Measurements from ENCODE around the gene NUP133.
"Not testable (repeated sequence)": the region's sequence is repeated elsewhere in the genome, so short reads cannot be mapped to it uniquely, and the experiment has no call there.

The NUP133 gene

GRCh38 chr1:229448354-229448753, 59.8 kb downstream of the NUP133 start:
- DNase-seq (ENCODE audit: low read depth), result no peak

DNA sequence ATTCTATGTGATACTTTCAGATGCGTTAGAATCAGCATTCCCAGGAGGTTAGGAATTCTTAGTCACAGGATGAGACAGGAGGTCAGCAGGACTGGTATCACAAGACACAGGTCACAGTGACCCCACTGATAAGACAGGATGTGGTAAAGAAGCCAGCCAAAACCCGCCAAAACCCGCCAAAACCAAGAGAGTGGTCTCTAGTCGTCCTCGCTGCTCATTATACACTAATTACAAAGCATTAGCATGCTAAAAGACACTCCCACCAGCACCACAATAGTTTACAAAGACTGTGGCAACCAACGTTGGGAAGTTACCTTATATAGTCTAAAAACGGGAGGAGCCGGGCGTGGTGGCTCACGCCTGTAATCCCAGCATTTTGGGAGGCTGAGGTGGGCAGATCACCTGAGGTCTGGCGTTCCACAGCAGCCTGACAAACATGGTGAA, 60.3 kb downstream of the NUP133 start:
- no peak for DNase-seq (ENCODE audit: low read depth)

- DNase-seq (ENCODE audit: low read depth), result no peak
Observed at GRCh38 chr1:229445828-229446227, 62.3 kb downstream of the NUP133 start.

DNA sequence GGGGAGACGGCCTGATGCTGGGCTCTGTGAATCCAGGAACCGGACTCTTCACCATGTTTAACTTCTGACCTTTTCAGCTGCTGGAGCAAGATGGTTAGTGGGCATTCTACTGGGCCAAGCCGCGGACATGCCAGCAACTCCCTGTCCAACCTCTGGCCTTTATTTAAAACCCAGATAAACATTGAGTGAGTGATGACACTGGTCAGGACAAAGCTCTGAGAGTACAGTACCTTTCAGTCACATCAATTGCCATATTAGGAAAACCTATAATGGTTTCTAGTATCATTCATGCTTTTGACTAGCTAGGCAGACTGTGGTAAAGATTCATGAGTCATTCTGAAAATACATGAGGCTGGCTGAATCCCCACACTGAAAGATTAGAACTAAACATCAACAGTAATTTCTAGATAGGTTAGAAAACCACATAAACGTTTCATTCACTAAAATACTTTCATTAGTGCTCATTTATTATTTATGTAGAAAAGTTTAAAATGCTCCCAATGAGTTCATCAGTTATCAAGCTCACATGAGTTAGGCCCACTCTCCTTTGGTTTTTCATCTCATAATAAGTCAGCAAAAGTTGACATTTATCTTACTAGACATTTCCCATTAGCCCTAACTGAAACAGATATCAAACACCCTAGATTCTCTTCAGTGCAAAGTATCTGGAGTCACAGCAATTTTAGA, 67.1 kb downstream of the NUP133 start:
- DNase-seq (ENCODE audit: low read depth), result no peak

DNA sequence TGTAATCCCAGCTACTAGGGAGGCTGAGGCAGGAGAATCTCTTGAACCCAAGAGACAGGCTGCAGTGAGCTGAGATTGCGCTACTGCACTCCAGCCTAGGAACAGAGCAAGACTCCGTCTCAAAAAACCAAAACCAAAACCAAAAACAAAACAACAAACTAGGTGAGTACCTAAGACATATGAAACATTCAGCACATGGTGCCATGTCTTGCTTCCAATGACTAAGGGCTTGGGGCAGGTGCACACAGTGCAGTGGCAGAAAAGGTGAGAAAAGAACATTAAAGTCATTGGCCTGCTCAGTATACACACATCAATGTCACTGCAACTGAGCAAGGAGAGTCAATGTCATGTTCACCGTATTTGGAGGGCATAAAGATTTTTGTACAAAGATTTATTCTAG, 70.1 kb downstream of the NUP133 start:
- no peak for DNase-seq (ENCODE audit: low read depth)

- DNase-seq (ENCODE audit: low read depth), result no peak
Observed at GRCh38 chr1:229437443-229437842, 70.7 kb downstream of the NUP133 start.

DNA sequence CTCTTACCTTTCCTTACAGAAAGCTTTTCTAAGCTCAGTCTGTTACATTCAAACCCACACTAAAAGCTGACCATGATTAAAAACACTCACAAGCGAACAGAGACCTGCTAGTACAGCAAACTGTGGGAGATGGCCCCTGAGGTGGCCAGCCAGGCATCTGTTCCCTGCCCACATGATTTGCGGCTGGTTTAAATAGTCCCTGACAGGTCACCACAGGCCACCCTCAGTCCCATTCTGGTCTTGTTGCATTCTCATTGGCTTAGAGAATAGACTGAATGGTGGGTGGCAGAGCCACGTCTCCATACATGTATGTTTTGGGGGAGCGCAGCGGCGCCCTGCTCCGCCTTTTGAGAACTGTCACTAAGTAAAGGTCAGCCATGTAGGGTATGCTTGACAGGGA, 71.9 kb downstream of the NUP133 start:
- DNase-seq (ENCODE audit: low read depth), result no peak

DNA sequence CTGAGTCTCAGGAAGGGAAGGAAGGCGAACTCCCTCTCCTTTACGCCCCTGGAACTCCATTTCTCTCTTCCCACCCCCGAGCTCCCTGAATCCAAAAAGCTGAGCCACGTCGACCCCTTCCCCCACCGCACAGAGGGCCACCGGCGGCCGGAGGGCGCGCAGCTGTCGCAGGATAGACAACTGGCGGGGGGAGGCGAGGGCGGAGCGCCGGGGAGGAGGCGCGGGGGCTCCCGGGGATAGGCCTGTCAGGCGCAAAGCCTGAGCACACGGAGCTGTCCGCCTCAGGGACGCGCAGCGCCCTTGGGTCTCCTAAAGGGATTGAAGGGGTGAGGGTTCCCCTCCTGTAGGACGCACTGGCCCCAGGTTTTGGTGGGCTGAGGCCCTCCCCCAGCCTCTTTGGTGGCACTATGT, 73.5 kb downstream of the NUP133 start:
- DNase-seq (ENCODE audit: low read depth), result no peak

GRCh38 chr1:229434005-229434640, 74.0 kb downstream of the NUP133 start, which contains the start of gene ACTA1:
Gene ACTA1, minus strand, starts transcription at chr1:229434094. Its CDS starts 979 bp downstream, at chr1:229433115.
- DNase-seq (ENCODE audit: low read depth), result no peak

DNA sequence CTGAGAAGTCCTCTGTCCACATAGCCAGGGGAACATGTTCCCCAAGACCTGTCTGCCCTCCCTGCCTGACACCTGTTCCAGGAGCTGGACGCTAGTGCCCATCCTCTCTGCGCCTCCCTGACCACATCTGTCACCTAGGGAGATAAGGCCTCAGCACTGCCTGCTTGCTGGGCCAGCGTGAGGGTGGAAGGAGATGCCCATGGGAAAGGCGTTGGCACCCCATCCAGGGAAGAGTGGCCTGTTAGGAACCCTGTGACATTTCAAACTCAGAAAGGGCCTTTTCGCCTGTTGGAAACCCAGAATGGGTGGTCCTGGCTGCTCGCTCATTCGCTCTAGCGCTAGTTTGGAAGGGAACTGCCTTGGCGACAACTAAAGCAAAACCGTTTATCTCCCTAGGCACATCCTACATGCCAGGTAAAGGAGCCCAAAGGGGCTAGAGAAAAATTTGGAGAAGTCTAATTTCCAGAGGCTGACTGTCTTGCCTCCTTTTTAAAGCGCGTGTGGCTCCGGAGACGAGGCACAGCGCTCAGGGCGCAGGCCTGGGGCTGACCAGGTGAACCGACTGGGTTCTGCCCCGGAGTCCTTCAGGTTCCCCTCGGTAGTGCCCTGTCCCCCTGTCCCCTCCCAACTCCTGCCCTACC, 74.7 kb downstream of the NUP133 start:
- no peak for DNase-seq (ENCODE audit: low read depth)

DNA sequence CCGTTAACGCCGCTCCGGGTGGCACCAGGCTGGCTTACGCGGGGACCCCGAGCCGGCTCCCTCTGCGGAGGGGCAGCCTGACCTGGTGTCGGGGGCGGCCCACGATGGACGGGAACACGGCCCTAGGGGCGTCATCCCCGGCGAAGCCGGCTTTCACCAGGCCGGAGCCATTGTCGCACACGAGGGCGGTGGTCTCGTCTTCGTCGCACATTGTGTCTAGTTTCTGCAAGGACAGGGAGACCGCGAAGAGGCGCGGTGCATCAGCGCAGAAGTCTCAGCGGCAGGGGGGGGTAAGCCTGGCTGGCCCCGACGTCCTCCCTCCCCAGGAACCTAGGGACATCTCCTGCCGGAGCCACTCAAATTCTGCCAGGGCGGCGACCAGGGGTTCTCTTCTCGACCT, 75.2 kb downstream of the NUP133 start:
- DNase-seq (ENCODE audit: low read depth), result no peak

DNA sequence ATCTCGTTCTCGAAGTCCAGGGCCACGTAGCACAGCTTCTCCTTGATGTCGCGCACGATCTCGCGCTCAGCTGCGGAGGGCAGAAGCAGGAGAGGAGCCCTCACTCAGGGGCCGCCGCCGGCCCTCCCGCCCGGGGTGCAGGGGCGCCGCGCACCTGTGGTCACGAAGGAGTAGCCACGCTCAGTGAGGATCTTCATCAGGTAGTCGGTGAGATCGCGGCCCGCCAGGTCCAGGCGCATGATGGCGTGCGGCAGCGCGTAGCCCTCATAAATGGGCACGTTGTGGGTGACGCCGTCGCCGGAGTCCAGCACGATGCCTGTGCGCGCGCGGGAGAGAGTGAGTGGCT, 76.1 kb downstream of the NUP133 start:
- no peak for DNase-seq (ENCODE audit: low read depth)

DNA sequence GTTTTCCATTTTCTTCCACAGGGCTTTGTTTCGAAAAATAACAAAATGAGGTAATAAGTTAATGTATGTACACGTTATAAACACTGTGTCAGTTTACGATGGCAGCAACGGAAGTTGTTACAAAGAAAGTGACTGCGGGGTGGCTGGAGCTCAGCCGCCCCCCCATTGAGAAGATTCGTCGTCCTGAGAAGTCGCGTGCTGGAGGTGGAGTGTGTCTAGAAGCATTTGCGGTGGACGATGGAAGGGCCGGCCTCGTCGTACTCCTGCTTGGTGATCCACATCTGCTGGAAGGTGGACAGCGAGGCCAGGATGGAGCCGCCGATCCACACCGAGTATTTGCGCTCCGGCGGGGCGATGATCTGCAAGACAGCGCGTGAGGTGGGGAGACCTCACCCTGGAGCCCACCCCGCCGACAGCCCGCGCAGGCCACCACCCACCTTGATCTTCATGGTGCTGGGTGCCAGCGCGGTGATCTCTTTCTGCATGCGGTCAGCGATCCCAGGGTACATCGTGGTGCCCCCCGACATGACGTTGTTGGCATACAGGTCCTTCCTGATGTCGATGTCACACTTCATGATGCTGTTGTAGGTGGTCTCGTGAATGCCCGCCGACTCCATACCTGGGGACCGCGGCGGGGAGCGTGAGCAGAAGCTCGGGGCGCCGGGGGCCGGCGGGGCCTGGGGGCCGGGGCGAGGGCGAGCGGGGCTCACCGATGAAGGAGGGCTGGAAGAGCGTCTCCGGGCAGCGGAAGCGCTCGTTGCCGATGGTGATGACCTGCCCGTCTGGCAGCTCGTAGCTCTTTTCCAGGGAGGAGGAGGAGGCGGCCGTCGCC, 76.6 kb downstream of the NUP133 start:
- DNase-seq (ENCODE audit: low read depth), result no peak

- peak; percentile 22 for DNase-seq (ENCODE audit: low read depth)
Observed at GRCh38 chr1:229430761-229431283, 77.3 kb downstream of the NUP133 start.

DNA sequence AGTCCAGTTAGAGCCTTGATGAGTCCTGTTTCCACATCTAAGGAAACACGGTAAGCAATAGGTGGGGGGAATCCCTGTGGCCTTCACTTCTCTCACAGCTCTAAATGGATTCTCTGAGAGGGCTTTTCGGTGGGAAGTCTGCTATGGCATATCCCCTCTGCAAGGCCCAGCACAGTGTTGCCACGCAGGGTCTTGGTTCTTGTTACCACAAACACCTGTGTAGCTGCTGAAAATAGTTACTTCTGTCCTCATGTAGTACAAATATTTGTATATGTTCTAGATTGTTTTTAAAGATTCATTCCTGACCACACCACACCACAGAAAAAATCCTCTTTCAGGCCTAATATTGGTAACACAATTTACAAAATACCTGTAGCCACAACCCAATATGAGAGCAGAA, 79.9 kb downstream of the NUP133 start:
- DNase-seq (ENCODE audit: low read depth), result no peak

- no peak for DNase-seq (ENCODE audit: low read depth)
Observed at GRCh38 chr1:229427572-229427971, 80.6 kb downstream of the NUP133 start.

- DNase-seq (ENCODE audit: low read depth), result no peak
Observed at GRCh38 chr1:229425564-229426159, 82.5 kb downstream of the NUP133 start.

DNA sequence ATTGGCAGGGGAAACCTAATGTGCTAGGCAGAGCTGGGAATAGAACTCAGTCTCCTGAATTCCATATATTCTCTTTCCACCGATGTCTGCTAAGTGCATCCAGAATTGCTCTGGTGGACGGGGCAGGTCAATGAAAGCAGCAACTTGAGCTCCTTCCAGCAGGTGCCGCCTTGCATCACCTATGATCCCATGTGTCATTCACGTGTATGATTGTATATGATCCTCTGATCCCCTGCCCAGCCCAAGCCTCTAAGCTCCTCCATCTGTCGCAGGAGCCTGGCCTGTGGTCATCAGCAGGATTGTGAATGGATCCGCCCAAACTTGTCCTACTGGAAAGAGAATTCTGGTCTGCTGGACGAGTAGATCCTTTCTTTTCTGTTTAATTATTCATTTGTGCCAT, 87.4 kb downstream of the NUP133 start:
- DNase-seq (ENCODE audit: low read depth), result no peak

DNA sequence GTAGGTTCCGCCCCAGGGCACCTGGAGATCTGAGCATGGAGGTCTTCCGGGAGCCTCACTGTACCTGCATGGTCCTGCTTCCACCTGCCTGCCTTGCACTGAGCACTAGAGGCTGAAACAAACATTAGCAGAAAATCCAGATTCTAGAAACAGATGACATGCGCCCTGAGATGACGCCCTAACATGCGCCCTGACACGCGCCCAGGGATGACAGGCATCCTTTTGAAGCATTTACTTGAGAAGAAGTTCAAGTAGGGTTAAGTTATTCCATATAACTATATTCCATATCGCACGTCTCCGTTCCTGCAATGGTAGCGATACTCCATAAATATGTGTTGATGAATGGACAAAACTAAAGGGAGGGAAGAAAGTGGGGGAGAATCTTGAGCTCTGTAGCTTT, 87.9 kb downstream of the NUP133 start:
- no peak for DNase-seq (ENCODE audit: low read depth)

- DNase-seq (ENCODE audit: low read depth), result not testable (repeated sequence)
Observed at GRCh38 chr1:229418586-229418985, 89.6 kb downstream of the NUP133 start.

GRCh38 chr1:229412810-229413209, 95.3 kb downstream of the NUP133 start:
- DNase-seq (ENCODE audit: low read depth), result not testable (repeated sequence)

DNA sequence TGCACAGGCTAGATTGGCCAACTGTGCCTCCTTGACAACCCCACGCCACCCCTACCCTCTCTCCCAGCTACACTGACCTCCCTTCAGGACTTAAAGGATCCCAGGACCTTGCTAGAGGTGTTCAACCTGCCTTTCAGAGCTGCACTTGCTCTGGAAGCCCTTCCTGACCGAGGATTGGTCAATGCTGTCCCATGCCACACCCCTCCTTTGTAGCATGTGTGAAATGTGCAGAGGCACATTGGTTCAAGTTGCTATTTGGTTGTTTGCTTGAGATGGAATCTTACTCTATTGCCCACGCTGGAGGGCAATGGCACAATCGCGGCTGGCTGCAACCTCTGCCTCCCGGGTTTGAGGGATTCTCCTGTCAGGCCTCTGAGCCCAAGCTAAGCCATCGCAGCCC, 96.1 kb downstream of the NUP133 start:
- DNase-seq (ENCODE audit: low read depth), result no peak

All from activated gamma-delta T cell treated with anti-CD3 and anti-CD28 coated beads, Interleukin-2, amount 50 U/mL, for 16 hours (primary cell).